Activated CD4-positive, alpha-beta T cell treated with anti-CD3 and anti-CD28 coated beads, Interleukin-2, amount 50 U/mL, for 16 hours (primary cell): ENCODE data around the gene AP3D1.

Experiments used
- DNase-seq: peaks from one replicate; pipeline ENCODE4 v3.0.0-alpha.2; 2020

AP3D1 gene

GRCh38 chr19:2180881-2181632 lies 29.7 kb upstream of the AP3D1 start:
- no peak for DNase-seq

GRCh38 chr19:2180114-2180513 lies 28.7 kb upstream of the AP3D1 start:
- no peak for DNase-seq

GRCh38 chr19:2179095-2179494 lies 27.7 kb upstream of the AP3D1 start:
- DNase-seq: no peak

GRCh38 chr19:2176337-2176994 lies 25.1 kb upstream of the AP3D1 start:
- no peak for DNase-seq

- no peak for DNase-seq
Observed at GRCh38 chr19:2175742-2176141, 24.4 kb upstream of the AP3D1 start.

- no peak for DNase-seq
Observed at GRCh38 chr19:2173767-2174577, 22.6 kb upstream of the AP3D1 start.

GRCh38 chr19:2173388-2173766 lies 22.0 kb upstream of the AP3D1 start:
- no peak for DNase-seq

GRCh38 chr19:2171349-2172145 lies 20.2 kb upstream of the AP3D1 start:
- peak; percentile 56 for DNase-seq

GRCh38 chr19:2170987-2171348 lies 19.6 kb upstream of the AP3D1 start:
- DNase-seq: no peak

- DNase-seq: no peak
Observed at GRCh38 chr19:2170219-2170618, 18.9 kb upstream of the AP3D1 start.

GRCh38 chr19:2168619-2169424 lies 17.5 kb upstream of the AP3D1 start:
- peak; percentile 74 for DNase-seq

GRCh38 chr19:2167896-2168618 lies 16.7 kb upstream of the AP3D1 start:
- DNase-seq: peak; percentile 18

- no peak for DNase-seq
Observed at GRCh38 chr19:2166741-2167738, 15.7 kb upstream of the AP3D1 start.

- peak; percentile 18 for DNase-seq
Observed at GRCh38 chr19:2164020-2164998, 12.9 kb upstream of the AP3D1 start.

GRCh38 chr19:2160379-2160778 lies 9.0 kb upstream of the AP3D1 start:
- DNase-seq: no peak

GRCh38 chr19:2157452-2157851 lies 6.1 kb upstream of the AP3D1 start:
- DNase-seq: no peak

GRCh38 chr19:2154587-2155075 lies 3.3 kb upstream of the AP3D1 start:
- no peak for DNase-seq

GRCh38 chr19:2150794-2151338 lies 500 bp downstream of the AP3D1 start:
- peak; percentile 13 for DNase-seq
